Nucleus accumbens (tissue), 56 donors: ENCODE results near the gene SUGCT.
A peak's percentile ranks its signal among the peaks of the same experiment; 100 is the strongest.

Experiments used
- DNase-seq, 56 donors: peaks; one replicate each; lab custom pipeline; 2025; lab: John Stamatoyannopoulos, UW

The SUGCT gene

DNA sequence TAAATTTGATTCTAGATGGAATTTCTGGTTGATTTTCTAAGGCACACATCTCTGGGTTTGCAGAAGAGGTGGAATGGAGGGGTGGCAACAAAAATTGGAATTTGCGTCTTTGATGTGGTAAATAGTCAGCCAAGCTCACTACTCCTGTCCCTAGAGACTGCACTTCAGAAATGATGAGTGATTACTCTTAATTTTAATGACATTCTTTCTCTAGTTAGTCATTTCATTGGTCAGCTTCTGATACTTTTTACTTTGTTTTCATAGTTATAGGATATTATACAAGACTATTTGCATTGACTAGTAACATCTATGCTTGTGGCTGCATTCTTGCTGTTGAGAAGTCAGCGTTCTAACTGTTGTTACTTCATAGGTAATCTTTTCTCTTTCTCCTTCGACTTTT, 658.3 kb downstream of the SUGCT start:
- DNase-seq = no peak

DNA sequence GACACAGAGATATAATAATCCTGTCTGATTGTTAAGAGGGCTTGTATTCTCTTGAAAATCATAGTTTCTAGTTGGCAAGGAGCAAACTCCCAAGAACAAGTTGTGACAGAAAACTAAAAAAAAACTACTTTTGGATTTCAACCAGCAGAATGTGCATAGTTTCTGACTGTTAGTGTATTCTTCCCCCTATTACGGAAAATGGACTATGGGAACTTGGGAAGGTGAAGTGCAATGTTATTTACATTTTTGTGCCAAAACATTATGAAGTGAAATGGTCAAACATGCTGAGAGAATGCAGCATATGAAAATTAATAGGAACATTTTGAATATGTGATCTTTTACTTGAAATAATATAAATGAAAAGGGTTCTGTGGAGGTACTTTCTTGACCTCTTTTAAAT, 660.8 kb downstream of the SUGCT start:
- no peak for DNase-seq

DNA sequence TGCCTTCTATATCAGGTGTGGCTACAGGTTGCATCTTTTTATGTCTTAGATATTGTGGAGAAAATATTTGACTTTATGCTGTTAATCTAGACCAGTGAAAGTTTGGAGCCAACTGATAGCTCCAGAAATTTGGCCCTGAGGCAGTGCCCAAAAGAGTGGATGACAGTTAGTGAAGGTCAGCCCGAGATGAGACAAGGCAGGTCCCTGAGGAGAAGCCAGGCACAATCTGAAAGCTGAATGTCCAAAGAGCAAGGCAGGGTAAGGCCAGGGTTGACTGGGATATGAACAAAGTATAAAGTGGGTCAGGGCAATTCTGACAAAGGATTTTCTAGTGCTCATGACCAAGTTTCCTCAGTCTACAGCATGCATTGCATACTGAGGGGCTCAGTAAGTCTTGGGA, 661.9 kb downstream of the SUGCT start:
- DNase-seq = no peak

DNA sequence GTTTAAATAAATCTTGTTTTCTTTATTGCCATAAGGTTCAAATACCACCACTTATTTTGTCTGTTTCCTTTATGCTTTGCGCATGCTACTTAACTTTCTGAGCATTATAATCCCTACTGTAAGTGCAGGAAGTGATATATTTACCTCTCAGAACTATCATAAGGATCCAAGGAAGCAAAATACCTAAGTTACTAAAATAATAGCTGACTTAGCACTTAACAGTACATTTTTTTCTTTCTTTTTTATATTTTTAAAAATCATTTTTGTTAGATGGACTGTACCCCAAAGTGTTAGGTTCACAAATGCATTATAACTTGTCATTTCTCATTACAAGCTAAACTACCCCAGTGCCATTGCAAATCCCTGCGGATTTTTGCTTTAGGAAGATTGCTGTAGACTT, 663.8 kb downstream of the SUGCT start:
- no peak for DNase-seq

DNA sequence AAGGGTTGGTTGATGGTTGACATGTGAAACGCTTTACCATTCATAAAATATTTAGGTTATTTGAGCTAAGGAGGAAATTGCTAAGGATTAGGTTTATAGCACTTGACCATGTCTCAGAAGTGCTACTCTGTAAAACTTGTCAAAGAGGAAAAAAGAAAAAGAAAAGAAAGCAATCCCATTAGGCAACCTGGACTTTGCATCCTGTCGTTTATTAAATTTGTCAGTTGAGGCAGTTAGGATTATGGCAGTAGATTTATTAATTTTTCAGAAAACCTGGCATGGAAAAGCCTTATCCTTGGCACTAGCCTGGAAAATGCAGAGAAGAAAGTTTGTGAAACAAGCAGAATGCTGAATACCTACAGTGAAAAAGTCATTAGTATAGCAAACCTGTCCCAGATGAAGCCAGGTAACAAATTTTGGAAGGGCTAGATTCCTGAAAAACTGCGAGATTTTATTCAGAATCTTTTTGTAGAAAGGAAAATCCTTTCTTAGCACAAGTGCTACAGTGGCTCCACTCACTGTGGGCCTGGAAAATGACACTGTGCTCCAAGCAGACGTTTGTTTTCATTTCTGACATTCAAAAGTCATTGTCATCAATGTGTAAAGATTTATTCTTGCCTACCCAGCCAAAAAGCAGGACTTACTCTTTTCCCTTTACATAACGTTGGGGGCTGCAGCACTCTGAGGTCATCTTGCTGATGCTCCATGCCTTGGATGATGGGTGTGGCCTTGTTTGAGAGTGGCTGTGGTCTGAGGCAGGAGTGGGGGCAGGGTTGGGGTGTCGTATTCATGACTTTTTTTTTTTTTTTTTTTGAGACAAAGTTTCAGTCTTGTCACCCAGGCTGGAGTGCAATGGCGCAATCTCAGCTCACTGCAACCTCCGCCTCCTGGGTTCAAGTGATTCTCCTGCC, 664.9 kb downstream of the SUGCT start:
- DNase-seq = no peak

DNA sequence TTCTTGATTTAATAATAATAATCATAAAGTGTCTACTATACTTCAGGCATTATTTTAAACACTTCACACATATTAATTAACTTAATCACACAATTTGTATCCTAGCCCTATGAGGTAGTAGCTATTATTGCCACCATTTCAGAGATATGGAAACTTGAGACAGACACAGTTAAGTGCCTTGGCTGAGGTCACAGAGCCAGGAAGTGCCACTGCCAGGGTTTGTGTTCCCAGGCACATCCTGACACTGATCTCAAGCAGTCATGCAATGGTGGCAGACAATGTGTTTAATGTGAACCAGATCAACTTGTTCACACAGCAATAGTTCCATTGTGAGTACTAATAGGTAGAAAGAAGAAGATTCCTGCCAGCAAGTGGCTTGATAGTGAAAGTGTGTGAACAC, 666.0 kb downstream of the SUGCT start:
- DNase-seq = no peak

DNA sequence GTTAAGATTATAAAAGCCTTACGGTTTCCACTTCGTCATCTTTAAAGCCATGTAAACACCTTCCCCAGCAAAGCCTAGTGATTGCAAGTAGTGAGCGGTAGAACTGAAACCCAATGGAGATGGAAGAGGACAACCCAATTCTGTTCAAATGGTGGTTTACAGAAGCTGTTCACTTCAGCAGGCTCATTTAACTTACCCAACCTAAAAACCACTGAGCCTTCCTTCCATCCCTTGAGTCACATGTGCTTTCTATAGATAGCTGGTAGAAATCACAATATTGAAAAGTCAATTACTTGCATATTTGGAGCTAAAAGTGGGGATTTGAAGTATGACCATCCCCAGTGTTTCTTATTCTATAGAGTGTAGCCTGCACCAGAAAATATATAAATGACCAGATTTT, 667.7 kb downstream of the SUGCT start:
- DNase-seq = no peak

DNA sequence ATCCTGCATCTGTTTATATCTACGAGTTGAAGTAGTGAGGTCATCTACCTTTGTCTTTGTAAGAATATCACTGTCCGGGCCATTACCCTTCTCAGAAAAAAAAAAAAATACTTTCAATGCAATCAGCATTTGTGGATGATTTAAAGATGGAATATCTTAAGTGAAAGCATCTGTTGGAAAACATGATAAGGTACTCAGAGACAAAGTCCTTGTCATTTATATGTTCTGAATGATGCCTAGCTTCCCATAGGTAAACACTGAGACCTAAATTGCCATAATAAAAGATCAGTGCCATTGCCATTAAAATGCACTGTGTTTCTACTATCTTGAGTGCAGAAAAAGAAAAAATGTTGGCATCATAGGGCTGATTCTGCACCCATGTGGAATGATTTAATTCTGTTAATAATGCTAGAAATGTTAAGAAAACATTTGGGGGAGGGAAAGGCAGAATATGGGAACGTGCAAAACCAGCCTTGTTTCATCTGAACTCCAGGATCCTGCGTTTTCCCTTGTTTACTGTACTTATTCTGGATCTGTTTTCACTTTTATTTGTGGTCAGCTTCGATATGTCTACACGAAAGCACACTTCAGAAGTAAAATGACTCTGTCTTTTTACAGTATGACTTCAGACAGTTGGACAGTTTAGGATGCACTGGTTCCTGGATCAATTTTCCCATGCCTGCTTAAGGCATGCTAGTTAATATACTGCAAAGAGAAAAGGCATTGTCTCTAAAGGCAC, 669.8 kb downstream of the SUGCT start:
- no peak for DNase-seq

DNA sequence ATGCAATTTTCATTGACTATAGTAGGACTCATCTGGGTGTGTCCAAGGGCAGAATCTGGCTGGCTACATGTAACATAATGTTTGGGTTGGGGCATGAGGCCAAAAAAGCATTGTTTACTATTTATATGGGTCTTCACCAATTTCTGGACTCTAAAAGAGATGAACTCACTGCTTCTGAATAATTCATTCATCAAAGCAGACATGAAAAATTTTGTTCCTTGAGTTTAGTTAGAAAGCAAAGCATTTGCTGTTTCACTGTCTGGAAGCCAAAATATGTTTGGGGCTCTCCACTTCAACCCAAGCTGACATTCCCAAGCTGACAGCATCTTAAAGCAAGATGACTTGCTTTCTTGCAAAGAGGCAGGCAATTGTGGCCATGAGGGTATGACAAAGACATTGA, 670.6 kb downstream of the SUGCT start:
- DNase-seq = no peak

DNA sequence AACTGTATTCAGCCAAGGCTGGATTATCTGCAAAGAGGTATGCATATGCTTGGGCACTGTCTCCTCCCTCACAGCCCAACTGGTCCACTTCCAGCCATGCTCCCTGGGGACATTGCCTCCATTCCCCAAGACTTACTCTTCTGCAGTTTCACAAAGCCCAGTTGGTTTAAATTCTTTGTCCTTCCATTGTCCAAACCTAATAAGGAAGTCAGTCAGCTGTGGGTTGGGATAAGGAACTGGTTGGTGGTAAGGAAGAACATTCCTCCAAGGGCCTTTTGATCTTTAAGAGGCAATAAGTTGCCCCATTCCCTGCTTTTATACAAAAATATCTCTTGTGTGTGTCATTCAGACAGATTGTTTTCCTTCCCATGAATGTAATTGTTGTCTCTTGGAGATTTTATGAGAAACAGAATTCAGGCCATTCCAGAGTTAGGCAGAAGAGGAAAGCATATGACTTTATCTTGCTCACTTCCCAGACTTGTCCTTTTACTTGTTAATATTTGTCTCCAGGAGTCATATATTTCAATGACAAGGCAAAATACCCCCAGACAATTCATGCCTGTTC, 673.7 kb downstream of the SUGCT start:
- no peak for DNase-seq

DNA sequence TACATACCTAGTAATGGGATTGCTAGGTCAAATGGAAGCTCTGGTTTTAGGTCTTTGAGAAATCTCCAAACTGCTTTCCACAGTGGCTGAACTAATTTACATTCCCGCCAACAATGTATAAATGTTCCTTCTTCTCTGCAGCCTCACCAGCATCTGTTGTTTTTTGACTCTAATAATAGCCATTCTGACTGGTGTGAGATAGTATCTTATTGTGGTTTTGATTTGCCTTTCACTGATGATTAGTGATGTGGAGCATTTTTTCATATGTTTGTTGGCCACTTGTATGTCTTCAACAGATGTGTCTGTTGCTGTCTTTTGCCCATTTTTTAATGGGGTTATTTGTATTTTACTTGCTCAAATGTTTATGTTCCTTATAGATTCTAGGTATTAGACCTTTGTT, 675.5 kb downstream of the SUGCT start:
- no peak for DNase-seq

DNA sequence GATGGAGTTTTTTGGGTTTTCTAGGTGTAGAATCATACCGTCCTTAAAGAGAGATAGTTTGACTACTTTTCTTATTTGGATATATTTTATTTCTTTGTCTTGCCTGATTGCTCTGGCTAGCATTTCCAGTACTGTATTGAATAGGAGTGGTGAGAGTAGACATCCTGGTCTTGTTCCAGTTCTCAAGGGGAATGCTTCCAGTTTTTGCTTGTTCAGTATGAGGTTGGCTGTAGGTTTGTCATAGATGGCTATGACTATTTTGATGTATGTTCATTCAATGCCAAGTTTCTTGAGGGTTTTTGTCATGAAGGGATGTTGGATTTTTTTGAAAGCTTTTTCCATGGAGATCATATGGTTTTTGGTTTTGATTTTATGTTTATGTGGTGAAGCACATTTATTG, 676.9 kb downstream of the SUGCT start:
- no peak for DNase-seq

DNA sequence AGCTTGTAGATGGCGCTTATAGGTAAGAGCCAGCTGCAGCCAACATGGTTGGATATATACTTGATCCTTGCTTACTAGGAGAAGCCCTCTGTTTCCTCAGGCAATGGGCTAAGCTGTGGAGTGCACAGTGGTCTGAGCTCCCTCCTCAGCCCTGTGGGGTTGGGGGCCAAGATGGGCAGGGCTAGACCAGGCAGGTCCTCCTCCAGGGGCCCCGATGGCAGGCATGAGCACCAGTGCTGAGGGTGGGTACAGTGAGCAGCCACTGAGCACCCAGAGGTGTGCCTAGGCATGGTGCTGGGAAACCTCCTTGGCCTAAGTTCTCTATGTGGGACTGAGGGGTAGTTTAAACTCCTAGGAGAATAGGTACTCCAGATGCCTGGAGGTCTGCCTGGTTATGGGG, 680.2 kb downstream of the SUGCT start:
- DNase-seq = no peak

DNA sequence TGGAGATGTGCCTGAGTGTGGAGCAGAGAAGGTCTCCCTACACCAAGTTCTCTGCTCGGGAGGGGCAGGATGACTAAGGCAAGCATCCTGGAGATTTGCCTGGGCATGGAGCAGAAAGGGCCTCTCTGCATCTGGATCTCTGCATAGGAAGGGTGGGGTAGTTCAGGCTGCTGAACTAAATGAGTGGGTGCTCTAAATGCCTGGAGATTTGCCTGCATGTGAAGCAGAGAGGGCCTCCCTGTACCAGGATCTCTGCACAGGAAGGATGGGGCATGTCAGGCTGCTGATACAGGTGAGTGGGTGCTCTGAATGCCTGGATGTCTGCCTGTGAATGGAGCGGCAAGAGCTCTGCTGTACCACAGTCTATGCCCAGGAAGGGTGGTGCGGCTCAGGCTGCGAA, 680.7 kb downstream of the SUGCT start:
- DNase-seq = peak in 2 of 56 donors; percentile 9 to 22

DNA sequence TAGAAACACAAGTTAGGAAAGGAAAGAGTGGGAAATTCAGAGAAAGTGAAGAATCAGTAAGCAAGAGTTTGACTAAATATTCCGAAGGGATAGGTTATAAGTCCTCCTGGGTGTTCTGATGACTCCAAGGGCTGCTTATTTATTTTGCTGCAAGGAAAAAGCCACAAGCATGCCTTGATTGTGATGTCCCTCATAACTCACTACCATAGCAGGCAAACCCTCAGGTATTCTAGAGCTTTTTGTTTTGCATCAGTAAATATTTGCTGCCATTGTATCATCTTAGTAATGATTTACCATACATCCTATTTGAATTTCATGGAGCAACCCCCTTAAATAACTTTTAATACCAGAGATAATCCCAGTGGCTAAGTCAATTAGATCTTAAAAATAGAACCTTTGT, 688.1 kb downstream of the SUGCT start:
- DNase-seq = no peak

DNA sequence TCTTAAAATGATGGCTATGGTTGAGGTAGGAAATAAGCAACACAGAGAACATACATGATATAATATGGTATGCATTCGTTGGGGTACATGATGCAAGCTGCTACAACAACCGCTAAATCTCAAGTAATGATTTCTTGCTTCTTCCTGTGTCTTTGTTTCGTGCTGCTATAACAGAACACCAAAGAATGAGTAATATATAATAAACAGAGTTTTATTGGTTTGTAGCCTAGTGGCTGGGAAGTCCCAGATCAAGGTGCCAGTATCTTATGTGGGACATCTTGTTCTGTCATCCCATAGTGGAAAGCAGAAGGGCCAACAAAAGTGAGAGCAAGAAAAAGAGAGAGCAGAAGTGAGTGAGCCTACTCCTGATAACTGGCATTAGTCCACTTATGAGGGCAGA, 689.7 kb downstream of the SUGCT start:
- DNase-seq = no peak

DNA sequence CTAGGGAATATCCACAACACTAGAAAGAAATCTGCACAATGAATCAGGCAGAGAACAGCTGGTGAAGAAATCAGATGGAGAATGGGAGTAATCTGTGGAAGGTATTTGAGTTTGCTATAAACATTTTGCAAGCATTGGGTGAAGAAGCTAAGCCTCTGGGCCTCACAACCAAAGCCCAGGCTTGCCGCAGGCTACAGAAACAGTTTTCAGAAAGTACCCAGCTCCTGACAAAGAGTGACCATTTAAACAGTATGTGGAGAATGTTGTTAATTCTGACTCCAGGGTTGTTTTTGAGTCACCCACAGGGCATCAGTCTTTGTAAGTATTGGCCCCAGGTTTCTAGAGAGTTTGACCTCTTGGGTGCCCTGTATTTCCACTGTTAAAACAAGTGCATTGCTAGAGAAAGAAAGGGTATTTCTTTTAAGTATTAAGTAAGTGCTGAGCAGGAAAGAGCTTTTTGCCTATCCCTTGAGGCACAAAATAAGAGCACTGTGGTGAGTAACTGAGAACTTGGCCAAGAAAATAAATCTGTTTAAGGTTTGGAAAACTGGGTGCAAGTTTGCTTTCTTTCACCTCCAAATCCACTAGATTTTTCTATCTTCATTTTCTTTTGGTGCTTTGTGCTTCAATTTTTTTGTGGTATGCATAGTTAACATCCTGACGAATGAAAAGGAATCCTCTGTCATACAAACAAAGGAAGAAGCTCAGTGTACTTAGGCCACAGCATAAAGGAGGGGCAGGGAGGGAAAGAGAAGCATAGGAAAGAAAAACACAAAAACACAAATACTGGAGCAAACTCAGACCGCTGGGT, 691.8 kb downstream of the SUGCT start:
- DNase-seq = no peak

DNA sequence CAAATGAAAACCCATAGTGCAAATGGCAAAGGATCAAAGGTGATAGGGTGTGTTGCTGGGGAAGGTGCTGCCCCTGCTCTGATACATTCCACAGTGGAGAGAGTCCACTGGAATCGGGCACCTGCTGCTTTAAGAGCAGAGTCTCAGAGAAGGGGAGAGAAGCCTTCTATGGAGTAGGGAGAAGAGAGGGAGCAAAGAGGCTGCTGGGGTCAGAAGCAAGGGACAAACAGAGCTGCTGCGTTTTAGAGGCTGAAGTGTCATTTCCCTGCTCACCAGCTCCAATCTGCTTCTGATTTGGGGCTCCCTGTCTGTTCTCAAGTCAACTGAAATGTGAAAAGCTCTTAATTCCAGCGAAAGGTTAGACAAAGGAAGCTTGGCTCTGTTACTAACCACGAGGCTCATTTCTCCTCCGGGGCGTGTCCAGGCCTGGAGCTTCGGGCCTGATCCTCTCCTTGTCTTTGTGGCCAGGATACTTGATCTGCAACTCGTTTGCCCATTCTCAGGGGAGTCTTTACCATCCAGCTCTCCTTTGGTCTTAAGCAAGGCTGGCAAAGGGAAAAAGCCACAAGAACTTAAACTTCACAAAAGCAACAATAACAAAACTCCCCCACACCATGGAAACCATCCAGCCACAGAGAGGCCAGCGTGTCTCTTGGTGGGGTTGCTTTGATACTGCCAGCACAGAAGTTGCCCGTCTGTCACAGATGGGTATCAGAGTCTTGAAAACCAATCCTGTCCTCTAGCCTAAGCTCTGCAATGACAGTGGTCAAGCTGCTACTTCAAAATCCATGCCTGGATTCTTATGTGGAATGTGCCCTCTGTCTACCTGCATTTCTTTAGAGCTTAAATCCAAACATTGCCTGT, 692.6 kb downstream of the SUGCT start:
- no peak for DNase-seq

DNA sequence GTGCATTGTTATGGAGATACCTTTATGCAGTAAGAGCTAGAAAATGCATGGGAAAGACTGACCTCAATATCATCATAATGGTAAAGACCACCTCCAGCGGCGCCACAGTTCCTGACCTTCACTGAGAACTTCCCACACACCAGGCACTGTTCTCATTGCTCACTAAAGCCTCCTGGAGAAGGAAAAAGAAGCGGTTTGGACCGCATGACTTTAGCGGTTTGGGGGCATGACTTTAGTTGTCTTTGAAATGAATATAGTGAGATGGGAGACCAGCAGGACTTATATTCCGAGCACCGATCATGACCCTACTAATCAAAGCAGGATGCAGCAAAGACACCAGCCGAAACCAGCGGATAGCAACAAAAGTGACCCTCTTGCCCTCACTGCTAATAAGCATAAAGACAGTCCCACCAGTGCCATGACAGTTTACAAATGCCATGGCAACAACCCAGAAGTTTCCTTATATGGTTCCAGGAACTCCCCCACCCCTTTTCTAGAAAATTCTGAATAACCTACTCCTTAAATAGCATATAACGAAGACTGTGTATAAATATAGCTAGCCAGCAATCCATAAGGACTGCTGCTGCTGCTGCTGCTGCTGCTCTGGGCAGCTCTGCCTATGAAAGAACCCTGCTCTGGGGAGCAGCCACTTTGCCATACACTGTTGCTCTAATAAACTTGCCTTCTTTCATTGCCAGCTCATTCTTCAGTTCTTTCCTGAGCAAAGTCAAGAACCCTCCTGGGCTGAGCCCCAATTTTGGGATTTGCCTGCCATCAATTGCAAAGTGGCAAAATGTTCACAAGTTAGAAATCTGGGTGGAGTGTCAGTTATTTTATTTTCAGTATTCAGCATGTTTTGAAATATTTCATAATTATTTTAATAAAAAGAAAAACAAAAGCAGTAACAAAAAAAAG, 694.1 kb downstream of the SUGCT start:
- peak in 2 of 56 donors; percentile 7 to 8 for DNase-seq
